Medulla oblongata (tissue), 1 donor: ENCODE measurements around the gene TMEM151A.
"Not testable (repeated sequence)": the region's sequence is repeated elsewhere in the genome, so short reads cannot be mapped to it uniquely, and the experiment has no call there.

Source experiments
- DNase-seq: peaks from one replicate; pipeline ENCODE4 v3.0.0-alpha.2; 2015; ENCODE audit errors: extremely low spot score

TMEM151A gene

DNA sequence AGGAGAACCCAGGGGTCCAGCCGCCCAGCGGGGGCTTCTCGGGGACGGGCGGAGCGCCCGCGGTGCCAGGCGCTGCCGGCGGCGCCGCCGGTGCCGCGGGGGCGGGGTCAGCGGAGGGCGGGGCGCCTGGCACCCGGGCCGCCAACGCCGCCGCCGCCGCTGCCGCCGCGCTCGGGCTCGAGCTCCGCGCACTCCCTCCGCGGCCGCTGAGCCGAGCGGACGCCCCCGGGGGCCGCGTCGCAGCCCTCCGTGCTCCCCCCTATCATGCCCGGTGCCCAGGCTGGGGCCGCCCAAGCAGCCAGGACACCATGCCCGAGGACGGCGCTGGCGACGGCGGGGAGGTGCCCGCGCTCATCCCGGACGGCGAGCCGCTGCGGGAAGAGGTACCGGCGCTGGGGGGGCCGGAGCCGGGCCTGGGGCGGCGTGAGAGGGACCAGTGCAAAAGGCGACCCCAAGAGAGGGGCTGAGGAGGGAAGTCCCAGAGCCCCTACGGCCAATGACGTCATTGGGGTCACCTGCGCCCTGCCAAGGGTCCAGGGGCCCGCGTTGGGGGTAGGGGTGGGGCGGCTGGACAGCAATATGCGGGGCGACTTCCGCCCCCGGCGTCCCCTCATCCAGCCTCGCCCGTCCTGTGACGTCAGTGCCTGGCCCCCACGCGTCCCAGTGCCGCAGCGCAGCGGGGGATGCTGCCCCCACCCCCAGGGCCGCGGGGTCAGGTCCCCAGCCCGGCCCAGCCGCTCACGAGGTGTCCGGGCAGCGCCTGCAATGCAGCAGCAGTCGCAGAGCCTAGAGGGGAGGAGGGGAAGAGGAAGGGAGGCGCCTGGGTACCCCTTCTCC, at the start of gene TMEM151A:
TMEM151A (plus strand) TSS at position 189 of the 837 bp plus-strand sequence; CDS start at position 309, 120 bp downstream.
- DNase-seq: peak; percentile 43

DNA sequence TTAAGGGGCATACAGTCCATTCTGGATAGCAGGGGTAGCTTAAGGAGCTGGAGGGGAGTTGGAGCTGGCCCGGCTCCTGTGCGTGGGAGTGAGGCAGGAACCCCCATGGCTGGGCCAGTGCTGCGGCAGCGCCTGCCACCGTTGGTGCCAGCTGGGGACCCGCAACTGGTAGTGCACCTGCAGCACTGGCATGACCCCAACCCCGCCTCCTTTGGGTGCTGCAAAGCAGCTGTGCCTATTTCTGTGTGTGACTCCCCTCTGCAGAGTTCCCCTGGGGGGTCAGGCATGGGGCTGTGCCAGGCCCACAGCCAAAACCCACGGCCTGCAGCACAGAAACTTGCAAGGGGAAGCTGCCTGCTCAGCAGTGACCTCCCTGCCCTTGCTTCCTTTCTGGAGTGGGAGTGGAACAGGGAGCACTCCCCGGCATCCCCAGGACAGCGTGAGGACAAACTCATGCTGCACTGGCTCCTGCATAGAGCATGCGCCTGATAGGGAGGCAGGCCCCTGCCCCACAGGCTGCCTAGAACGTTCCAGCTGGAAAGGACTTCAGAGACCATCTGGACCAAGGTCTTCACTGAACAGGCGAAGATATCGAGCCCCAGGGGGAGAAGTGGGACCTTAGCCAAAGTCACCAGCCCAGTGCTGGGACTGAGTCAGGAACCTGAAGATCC, 49.5 kb upstream of the TMEM151A start:
- DNase-seq: no peak

DNA sequence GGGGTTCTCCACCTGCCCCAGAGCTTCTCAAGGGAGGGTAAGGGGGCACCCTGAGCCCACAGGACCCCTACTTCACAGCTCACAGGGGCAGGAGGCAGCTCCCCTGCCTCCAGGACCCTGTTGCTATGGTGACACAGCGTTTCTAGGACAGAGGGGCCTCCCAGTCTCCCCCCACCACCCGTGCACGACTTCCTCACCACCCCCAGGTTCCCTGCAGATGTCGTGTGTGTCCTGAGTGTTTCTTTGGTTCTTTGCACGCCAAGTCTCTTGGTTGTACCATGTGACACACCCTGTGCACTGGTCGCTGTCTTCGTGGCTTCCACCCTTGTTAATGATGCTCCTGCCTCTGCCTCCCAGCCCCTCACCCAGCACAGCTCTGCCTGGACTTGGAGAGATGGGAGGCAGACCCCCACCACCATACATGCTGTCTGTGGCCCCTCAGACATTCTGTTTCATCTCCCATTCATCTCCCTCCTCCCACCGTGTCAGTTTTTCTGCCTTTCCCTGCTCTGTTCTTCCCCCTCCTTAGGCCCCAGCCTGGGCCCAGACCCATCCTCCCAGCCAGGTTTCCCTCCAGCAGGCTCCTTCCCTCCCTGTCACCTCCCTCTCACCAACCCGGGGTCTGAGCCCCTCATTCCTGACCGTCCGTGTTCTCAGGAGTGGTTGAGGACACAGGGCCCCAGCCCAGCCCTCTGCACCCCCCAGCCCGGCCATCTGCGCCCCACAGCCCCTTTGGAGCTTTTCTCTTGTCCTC, 47.7 kb upstream of the TMEM151A start:
- DNase-seq: no peak

DNA sequence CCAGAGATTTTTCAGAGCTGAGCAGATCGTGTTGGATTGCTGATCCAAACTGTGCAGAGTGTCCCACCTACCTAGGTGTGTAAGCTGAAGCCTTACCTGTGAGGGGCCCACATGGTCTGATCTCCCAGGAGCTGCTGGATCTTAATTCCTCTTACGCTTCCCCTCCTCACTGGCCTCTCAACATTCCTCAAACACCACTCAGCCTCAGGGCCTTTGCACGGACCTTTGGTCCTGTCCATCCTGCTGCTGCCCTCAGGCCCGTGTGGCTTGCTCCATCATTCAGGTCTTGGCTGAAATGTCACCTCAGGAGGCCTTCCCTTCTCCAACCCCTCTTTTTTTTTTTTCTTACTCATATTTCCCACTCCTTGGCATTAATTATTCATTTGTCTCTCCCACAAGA, 44.4 kb upstream of the TMEM151A start:
- DNase-seq: no peak

DNA sequence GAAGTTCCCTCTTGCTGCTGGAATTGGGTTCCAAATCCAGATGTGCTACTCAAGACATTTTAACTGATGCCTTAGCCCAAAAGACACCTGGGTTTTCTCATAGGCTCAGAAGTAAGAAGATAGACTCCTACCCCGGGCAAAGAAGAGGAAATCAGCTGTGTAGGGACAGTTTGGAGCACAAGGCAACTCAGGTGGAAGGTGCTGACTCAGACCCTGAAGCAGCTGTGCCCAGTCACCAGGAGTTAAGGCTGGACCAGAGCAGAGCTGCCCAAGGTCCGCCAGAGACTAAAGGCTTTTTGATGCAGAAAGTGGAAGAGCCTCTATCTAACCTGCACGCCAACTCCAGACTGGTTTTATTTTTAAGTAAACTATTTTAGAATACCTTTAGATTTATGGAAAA, 43.9 kb upstream of the TMEM151A start:
- DNase-seq: no peak

DNA sequence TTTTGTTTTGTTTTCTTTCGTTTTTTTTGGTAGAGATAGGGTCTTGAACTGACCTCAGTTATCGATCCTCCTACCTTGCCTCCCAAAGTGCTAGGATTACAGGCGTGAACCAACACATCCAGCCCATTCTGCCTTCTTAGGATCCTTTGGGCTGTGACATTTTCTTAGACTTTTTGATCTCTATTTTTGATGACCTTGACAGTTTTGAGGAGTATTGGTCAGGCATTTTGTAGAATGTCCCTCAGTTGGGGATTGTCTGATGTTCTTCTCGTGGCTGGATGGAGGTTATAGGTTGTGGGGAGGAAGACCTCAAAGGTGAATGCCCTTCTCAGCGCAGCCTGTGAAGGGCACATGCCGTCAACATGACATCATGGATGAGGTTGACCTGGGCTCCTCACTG, 42.8 kb upstream of the TMEM151A start:
- DNase-seq: no peak

DNA sequence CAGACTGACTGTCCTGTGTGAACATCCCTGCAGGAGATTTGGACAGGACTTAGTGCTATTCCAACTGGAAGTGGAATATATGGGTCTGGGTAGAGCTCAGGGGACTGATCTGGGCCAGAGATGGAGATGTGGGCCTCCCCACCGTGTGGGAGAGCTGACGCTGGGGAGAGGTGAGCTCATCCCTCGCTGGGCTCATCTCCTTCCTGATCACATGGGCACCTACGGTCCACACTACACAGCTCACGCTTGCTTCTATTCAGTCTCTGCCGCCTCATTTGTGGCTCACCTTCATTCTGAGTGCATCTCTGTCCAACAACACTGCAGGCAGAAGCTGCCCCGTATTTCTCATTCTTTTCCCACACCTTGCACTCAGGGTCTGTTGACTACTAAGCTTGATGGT, 39.9 kb upstream of the TMEM151A start:
- DNase-seq: no peak

DNA sequence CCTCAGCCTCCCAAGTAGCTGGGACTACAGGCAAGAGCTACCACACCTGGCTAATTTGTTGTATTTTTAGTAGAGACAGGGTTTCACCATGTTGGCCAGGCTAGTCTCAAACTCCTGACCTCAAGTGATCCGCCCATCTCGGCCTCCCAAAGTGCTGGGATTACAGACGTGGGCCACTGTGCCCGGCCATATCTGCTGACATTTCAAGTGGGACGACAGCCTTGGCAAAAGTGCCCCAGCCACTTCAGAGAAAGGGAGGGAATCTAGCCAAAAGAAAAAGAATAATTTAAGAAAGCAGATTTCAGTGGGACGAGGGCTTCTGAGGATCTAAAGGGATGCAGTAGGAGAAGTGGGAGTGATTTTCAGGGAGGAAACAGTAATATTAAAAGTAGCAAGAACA, 38.6 kb upstream of the TMEM151A start:
- DNase-seq: not testable (repeated sequence)

DNA sequence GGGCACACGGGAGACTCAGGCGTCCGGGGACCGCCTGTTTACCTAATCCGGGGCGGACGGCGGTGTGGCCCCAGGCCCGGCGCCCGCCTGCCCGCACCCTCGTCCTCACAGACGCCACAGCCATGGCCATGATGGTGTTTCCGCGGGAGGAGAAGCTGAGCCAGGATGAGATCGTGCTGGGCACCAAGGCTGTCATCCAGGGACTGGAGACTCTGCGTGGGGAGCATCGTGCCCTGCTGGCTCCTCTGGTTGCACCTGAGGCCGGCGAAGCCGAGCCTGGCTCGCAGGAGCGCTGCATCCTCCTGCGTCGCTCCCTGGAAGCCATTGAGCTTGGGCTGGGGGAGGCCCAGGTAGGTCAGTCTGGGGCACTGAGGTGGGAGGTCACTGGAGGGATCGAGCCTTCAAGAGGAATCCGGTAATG, 33.2 kb upstream of the TMEM151A start:
- DNase-seq: no peak

DNA sequence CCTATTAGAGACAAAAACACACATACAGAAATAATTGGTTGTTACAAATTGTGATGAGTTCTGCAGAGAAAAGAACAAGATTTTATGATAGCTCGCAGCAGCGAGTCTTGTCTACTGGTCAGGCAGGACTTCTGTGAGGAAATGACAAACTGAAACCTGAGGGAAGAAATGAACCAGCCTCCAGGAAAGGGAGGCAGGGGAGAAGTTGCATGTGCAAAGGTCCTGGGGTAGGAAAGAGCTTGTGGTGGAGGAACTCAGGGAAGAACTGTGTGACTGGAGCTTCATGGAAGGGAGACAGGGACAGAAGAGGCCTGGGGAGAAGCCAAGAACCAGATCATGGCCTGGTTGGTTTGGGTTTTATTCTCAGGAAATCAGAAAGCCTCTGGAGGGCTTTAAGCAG, 32.5 kb upstream of the TMEM151A start:
- no peak for DNase-seq

DNA sequence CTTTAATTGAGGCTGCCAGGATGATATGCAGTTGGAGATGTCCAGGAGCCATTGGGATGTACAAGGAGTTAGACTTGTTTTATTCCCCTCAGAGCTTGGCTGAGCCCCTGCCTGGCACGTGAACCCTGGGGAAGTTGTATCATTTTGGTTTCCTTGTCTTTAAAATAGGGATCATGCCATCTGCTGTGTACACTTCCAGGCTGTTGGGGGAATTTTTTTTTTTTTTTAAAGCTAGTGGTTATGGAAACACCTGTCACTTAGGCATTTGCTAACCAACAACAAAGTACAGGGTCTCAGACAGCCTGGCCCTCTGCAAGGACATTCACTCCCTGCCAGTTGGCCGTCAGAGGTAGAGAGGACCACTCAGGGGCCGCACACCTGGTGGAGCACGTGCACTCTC, 31.7 kb upstream of the TMEM151A start:
- DNase-seq: no peak

DNA sequence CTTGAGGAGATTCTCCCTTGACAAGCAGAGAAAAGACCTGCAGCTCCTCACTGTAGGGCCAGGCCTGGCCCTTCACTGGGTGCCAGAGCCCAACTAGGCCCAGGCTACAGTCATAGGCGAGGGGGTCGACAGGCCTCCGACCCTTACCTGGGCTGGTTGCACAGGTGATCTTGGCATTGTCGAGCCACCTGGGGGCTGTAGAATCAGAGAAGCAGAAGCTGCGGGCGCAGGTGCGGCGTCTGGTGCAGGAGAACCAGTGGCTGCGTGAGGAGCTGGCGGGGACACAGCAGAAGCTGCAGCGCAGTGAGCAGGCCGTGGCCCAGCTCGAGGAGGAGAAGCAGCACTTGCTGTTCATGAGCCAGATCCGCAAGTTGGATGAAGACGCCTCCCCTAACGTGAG, 30.1 kb upstream of the TMEM151A start:
- no peak for DNase-seq

DNA sequence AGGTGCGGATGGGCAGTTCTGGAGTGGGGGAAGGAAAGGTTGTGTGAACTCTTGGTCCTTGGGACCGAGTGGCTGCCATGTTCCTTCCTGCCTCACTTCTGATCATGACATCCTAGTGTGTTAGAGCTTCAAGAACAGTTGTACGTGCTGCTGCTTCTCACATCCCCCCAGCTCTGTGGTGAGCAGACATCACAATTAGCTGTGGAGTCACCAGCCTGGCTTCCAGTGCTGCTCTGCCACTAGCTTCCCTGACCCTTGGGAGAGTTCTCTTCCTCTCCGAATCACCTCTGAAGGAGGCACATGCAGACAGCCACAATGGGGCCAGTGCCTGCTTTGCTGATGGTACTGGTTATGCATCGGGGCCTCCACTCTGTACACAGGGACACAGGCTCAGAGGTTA, 29.5 kb upstream of the TMEM151A start:
- no peak for DNase-seq

DNA sequence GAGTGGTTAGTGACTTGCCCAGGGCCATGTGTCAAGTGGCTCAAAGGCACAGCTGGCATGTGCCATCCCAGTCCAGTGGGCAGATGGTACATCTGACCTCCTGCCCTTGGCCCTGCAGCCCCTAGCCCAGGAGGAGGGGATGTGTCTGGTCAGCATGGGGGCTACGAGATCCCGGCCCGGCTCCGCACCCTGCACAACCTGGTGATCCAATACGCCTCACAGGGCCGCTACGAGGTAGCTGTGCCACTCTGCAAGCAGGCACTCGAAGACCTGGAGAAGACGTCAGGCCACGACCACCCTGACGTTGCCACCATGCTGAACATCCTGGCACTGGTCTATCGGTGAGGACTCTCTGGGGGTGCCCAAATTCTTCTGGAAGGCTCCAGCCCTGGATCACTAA, 29.0 kb upstream of the TMEM151A start:
- no peak for DNase-seq

DNA sequence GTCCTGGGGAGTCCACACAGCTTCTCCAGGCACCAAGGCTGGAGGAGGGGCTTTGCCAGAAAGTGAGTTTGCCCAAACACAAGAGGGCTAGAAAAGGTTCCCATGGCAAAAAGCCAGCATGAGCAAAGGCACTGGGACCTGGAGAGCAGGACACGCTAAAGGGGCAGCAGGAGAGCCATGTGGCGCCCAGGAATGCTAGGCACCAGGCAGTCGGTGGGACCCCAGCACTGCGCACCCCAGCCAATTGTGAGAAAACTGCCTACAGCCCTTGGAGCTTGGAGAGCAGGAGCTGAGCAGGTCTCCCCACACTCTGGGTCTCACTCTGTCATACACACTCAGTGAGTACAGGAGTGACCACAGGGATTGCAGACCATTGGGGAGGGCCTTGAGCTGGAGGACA, 28.5 kb upstream of the TMEM151A start:
- no peak for DNase-seq

DNA sequence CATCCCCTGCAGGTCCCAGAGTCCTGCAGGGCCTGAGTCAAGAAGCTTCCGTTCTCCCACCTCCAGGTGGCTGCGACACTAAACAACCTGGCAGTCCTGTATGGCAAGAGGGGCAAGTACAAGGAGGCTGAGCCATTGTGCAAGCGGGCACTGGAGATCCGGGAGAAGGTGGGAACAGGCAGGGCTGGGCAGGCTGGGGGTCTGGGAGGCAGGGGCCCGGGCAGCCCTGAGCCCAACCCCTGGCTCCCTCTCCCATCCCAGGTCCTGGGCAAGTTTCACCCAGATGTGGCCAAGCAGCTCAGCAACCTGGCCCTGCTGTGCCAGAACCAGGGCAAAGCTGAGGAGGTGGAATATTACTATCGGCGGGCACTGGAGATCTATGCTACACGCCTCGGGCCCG, 27.9 kb upstream of the TMEM151A start:
- no peak for DNase-seq

DNA sequence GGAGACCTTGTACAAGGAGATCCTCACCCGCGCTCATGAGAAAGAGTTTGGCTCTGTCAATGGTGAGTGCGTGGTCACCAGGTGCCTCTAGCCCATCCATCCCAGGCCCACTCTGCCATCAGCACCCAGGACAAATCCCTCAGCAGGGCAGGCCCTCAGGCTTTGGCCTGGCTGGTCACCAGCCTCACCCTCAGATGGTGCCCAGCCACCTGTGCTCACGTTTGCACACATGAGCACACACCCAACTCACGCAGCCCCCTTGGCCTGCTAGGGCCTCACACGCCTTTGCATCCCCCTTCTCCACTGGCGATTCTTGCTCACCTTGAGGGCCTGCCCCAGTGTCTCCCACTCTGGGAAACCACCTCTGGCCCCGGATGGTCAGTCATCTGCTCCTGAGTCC, 27.3 kb upstream of the TMEM151A start:
- DNase-seq: no peak

DNA sequence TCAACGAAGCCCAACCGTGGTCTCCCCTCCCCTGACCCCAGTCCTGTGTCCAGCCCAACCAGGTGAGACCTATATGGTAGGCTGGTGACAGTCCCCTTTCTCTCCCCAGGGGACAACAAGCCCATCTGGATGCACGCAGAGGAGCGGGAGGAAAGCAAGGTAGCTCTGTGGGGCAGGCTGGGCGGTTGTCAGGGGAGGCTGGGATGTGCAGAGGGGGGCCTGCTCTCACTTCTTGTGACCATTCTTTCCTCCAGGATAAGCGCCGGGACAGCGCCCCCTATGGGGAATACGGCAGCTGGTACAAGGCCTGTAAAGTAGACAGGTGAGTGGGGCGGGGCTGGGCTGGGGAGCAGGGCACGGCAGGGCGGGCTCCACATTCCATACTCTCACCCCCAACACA, 26.8 kb upstream of the TMEM151A start:
- DNase-seq: no peak

DNA sequence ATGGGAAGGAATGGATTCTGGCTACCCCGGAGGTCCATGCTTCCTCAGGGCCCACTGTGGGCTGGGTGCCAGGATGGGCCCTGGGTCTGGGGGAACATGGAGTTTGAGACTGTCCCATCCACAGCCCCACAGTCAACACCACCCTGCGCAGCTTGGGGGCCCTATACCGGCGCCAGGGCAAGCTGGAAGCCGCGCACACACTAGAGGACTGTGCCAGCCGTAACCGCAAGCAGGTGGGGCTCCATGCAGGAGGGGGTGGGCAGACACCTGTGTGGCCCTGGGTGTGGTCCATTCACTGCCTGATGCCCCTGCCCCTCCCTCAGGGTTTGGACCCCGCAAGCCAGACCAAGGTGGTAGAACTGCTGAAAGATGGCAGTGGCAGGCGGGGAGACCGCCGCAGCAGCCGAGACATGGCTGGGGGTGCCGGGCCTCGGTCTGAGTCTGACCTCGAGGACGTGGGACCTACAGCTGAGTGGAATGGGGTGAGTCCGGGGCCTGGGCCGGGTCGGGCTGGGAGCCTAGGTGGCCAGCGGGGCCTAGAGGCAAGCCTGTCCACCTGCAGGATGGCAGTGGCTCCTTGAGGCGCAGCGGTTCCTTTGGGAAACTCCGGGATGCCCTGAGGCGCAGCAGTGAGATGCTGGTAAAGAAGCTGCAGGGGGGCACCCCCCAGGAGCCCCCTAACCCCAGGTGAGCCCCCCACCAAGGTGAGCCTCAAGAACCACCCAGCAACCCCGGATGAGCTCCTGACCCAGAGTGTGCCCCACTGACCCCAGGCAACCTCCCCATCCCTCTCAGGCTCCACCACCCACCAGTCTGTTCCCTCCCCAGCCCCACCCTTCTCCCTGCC, 25.9 kb upstream of the TMEM151A start:
- DNase-seq: no peak

DNA sequence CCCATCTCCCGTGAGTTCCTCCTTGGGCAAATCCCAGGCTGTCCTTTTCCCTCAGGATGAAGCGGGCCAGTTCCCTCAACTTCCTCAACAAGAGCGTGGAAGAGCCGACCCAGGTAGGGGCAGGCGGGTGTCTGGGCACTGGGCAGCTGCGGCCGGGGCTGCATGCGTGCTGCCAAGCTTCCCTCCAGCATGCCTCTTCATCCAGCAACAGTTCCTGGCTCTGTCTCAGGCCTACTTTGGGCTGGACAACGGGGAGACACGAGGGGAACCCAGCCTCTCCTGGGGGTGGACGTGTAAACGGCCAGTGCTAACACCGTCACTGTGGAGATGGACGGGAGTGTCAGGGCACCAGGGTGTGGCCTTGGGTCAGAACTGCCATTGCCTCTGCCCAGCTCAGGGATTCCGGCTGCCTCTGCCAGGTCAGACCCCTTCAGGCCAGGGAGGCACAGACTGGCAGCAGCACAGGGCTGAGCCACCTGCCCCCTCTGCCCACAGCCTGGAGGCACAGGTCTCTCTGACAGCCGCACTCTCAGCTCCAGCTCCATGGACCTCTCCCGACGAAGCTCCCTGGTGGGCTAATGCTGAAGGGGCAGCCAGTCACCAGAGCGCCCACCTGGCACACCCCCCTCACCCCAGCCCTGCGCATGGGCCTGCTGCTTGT, 25.2 kb upstream of the TMEM151A start:
- peak; percentile 9 for DNase-seq

DNA sequence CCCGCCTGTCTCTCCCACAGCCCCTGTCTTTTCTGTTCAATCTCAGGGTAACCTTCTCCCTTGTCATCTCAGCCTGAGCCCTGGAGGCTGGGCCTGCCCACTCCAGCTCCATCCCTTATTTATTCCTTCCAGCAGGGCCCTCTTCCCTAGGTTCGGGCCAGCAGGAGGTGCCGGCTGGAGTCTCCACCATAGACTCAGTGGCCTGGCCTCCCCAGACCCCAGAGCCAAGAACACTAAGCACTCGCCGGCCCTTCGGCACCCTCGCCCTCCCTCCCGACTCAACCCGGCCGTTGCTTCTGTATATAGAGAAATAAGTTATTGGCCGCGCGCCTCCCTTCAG, 24.7 kb upstream of the TMEM151A start:
- DNase-seq: no peak
